Stomach (tissue), 4 donors: ENCODE data around the gene CMYA5.

ENCODE experiments used
- EP300 ChIP-seq: sonication (generic); formaldehyde crosslinking; IDR thresholded peaks from one replicate; pipeline ENCODE4 v1.6.1; 2017; ENCODE audit warnings: antibody characterized with exemption
- POLR2A ChIP-seq, 4 donors: fragments of 450-650 bp; IDR thresholded peaks; one replicate each; pipeline ENCODE4 v1.6.1; 2016; ENCODE audit warnings: antibody characterized with exemption in 4 of 4, control low read depth in 2 of 4, mild to moderate bottlenecking in 1 of 4, moderate library complexity in 1 of 4
- TF ChIP-seq, protein P1 (sequence below), 7 experiments: fragments of 450-650 bp in 4 of 7; fragments of 200-600 bp in 3 of 7; sonication (generic) in 3 of 7; IDR thresholded peaks; one replicate each; pipeline ENCODE4 v1.5.1; 2016 to 2019; ENCODE audit warnings: antibody characterized with exemption in 7 of 7, control low read depth in 2 of 7, mild to moderate bottlenecking in 1 of 7

DNA sequence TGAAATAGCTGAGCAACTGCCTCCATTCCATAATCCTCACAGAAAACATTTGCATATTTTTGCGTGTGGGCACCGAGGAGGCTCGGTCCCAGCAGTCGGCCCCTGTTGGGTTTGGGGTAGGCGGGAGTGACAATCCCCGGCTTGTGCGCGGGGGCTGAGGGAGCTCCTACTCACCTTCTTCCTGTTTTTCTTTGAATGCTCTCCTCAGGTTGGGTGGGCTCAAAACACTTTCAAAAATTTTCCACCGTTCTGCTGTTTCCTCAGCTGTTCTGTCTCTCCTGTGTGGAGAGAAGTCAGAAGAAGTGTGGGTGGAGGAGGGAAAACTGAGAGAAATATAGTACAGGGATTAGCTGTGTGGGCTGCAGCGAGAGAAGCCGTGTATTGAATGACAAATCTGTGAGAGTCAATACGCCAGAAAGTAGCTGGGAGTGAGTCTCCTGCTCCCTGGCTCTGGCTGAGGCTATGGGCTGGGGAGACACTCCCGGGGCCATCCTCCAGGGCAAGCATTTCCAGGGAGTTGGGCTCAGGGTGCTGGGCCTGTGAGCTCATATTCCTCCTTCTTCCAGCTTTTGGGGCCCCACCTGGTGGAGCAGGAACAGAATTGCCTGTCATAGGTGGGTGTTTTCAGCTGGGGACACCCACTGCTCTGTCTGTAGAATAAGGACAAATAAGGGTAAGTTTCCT is 84.7 kb downstream of the CMYA5 start:
- no peak for TF ChIP-seq EP300
- TF ChIP-seq POLR2A (IDR thresholded peaks at IDR 0.05) = no peak
- TF ChIP-seq, protein P1, sequence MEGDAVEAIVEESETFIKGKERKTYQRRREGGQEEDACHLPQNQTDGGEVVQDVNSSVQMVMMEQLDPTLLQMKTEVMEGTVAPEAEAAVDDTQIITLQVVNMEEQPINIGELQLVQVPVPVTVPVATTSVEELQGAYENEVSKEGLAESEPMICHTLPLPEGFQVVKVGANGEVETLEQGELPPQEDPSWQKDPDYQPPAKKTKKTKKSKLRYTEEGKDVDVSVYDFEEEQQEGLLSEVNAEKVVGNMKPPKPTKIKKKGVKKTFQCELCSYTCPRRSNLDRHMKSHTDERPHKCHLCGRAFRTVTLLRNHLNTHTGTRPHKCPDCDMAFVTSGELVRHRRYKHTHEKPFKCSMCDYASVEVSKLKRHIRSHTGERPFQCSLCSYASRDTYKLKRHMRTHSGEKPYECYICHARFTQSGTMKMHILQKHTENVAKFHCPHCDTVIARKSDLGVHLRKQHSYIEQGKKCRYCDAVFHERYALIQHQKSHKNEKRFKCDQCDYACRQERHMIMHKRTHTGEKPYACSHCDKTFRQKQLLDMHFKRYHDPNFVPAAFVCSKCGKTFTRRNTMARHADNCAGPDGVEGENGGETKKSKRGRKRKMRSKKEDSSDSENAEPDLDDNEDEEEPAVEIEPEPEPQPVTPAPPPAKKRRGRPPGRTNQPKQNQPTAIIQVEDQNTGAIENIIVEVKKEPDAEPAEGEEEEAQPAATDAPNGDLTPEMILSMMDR (IDR thresholded peaks at IDR 0.05) = no peak
